Embryonic facial prominence (tissue), 1 donor: Measurements from ENCODE around the gene ATP6V0A4.
"Not testable (repeated sequence)": the region's sequence is repeated elsewhere in the genome, so short reads cannot be mapped to it uniquely, and the experiment has no call there.

ENCODE experiments used
- DNase-seq: peaks from one replicate; pipeline ENCODE4 v3.0.0-alpha.2; 2016; ENCODE audit errors: extremely low spot score

Gene ATP6V0A4

DNA sequence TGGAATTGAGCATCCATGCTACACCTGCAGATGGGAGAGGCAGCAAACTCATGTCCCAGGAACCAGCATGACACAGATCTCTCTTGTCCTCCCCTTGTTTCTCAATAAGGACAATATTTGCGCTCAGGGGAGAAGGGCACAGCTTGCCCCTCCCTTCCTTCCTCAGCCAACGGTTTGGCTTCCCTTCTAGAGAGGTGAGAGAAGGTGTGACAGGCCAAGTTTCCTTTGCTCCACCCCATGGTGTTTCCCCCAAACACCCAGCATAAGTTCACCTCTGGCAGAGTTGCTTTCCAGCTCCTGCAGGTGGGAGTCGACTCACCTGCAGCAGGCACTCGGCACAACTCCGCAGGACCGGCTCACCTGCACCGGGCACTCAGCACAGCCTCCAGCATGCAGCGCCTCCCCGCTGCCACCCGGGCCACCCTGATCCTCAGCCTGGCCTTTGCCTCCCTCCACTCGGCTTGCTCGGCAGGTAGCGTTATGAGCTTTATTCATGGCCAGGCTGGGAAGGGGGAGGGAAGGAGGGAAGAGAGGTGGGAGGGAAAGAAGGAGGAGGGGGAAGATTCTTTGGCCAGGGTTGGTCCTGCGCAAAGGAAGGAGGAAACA lies at the start of gene ATP6V0A4, which contains the start of gene TMEM213:
ATP6V0A4 (minus strand) TSS at position 482 of the 606 bp plus-strand sequence. CDS start 26,949 bp downstream, outside the sequence.
TMEM213 (plus strand) TSS at position 280 of the 606 bp plus-strand sequence; CDS start at position 391, 111 bp downstream.
- no peak for DNase-seq

DNA sequence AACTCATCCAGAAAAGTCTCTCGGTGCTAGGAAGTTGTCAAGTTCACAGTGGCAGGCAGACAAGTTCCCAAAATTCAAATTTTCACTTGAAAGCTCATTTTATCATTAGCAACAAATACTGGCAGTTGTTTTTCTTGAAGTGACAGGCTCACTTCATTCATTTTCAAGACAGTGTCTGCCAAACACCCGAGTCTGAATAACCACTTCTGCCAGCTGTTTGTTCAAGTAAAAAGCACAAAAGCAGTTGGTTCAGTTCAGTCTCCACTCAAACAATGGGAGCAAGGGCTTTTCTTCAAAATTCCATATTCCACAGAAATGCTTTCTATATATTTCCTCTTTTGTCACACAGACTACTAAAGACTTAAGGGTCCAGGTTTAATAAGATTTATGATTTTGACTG lies 47.7 kb upstream of the ATP6V0A4 start:
- DNase-seq: no peak

DNA sequence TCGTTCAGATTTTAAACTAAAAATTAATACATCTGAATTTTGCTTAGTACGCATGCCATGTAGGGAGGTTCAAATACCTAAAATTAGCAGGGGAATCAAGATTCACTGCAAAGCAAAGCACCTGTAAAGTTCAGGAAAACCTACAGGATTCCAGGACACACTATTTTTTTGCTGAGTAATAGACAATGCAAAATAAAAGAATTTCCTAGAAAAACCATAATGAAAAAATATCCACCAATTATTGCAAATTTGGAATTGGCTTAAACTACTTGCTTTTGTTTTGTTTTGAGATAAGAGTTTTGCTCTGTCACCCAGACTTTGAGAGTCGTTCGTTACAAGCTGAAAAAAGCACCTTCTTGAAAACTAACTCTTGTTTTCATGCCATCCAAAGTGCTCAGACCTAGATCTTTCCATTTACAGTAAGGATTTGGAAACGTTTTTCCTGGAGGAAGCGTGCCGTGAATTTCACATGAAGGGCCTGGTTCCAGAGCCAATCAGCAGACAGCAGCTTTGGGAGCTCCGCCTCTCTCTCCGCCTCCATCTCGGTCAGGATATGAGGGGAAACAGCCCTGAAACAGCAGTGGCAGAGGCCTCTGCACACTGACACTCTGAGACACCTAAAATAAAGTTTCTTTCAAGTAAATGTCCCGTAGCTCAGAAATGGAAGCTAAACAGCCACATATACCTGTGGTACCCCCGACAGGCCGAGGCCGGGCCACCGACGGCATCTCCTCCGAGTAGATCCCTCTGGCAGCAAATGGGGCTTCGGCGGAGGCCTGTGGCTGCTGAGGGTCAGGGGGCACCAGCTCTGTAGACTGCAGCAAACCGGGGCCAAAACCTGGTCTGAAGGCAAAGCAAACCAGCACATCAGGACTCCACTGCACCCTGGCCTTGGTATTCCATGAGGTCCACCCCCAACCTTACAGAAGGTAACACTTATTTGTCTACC lies 45.9 kb upstream of the ATP6V0A4 start:
- DNase-seq: no peak

DNA sequence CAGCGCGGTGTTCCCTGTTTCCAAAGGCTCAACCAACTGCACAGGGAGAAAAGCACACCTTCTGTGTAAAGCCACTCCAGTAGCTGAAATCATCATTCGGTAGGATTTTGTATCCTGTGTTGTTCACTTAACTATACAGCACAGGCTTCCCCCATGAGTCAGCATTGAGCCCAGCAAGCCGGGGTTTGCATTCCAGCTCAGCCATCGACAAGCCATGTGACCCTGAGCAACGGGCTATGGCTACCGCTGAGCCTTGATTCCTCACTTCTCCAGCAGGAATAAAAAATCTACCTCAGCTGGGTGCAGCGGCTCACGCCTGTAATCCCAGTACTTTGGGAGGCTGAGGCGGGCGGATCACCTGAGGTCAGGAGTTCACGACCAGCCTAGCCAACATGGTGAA lies 44.1 kb upstream of the ATP6V0A4 start:
- no peak for DNase-seq

DNA sequence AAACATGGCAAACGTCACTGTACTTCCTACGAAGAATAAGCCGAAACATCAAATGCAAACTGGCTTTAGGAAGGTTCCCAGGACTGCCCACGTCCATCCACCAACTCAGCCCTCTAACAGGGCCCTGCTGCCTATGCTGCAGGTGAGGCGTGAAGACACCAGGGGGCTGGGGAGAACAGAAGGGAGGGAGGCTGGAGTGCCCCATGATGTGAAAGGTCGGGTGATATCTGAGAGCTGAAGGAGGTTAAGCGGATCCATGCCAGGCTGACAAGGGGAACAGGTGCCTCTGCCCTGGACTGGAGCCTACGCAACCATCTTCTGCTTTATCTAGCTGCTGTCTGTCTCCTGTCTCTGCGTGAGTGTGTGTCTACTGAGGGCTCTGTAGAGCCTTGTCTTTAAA lies 40.2 kb upstream of the ATP6V0A4 start:
- no peak for DNase-seq

DNA sequence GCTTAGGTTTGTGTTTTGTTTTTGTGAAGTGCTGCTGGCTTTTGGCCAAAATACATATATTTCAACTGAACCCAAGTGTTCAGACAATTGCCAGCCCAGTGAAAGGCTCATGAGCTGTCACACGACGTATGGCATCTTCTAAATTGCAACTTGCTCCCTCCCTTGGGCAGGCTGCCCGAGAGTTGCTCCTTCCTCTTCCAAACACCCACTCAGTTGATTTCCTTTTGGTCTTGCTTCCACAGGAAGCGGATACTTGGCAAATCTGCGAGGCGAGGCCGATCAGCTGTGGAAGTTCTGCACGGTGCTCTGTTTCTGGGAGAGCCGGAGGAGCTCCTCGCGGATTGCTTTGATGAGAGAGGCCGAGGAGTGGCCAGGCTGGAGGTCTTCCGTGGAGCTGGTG lies 39.6 kb upstream of the ATP6V0A4 start:
- DNase-seq: no peak

DNA sequence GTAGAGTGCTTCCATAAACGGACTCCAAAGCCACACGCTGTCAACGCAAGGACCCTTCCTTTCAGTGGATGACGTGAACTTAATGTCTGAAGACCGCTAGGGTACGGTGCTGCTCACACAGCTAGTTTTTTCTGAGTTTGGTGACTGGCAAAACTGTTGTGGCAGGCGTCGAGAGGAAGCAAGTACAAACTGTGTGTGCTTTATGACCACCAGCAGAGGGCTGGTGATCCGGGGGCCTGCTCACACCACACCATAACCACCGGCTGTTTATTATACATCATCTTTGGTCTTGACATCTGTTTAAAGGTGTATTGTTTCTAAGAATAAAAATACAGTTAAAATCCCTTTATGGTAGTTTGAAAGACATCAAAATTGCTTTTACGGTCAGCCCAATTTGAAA lies 37.1 kb upstream of the ATP6V0A4 start:
- DNase-seq: no peak

DNA sequence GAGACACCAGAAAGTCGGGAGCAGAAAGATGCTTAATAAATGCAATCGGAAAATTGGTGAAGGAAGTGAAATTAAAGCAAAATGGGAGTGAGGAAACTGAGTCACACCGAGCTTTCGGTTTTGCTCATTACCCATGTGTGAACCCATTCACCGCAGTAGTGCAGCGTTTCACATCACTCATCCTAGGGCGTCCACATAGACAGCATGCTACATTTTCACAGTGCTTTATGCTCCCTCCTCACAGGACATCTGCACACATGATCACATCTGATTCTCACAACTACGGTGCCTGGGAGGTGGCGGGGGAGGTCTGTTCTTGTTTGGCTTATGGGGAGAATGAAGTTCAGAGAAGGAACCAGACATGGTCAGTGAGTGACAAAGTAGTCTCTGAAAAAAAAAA lies 36.6 kb upstream of the ATP6V0A4 start:
- no peak for DNase-seq

DNA sequence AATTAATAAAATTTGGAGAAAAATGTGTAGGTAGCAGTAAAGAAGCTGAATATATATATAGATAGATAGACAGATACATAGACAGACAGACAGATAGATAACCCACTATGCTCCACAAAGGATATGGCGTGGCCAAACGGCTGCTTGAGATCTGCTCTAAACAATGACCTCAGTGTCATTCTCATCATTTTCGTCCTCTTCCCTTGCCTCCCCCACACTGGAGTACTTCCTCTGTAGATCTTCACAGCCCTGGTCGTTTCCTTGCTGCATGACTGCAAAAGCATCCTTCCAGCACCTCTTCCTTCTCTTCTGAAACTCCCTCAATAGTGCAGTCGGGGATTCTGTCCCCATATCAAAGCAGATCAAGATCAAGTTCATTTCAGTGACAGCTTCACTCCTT lies 35.6 kb upstream of the ATP6V0A4 start:
- DNase-seq: no peak

DNA sequence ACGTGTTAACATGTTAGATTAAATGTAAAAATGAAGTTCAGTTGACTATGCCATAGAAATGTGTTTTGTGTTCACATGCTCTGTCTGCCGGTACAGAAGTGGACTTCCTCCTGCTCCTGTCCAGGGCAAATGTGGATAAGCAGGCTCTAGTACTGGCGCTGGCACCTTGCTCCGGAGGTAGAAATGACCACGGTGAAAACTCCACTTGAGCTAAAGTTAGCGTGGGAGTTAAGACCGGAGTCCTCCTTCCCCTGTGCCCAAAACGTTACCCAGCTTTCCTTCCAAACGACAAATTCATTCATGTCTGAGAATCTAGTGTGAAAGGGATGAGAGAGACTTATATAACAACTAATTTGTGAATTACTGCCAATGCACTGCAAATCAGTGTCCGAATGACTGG lies 35.0 kb upstream of the ATP6V0A4 start:
- no peak for DNase-seq

DNA sequence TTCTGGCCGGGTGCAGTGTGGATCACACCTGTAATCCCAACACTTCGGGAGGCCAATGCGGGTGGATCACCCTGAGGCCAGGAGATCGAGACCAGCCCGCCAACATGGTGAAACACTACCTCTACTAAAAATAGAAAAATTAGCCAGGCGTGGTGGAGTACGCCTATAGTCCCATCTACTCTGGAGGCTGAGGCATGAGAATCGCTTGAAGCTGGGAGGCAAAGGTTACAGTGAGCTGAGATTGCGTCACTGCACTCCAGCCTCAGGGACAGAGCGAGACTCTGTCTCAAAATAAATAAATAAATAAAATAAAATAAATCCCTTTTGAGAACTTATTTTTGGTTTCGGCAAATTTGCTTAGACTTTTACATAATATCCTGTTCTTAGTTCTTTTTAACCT lies 31.3 kb upstream of the ATP6V0A4 start:
- DNase-seq: no peak

DNA sequence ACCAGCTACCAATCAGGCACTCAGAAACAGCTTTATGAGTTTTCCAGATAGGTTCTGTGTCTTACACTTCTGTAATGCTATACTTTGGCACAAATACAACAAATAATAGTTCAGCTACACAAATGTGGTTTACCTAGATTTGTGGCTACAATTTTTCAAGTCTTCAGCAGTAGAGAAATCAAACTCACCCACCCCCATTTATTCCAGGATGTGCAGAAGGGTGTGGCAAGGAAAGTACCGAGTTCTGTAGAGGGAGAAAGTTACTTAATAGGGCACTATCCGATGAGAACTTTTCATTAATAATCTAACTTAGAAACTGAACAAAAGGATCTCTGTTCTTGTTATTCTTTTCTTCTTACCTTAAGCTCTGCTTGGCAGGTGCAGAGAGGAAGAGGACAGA lies 30.3 kb upstream of the ATP6V0A4 start:
- no peak for DNase-seq

DNA sequence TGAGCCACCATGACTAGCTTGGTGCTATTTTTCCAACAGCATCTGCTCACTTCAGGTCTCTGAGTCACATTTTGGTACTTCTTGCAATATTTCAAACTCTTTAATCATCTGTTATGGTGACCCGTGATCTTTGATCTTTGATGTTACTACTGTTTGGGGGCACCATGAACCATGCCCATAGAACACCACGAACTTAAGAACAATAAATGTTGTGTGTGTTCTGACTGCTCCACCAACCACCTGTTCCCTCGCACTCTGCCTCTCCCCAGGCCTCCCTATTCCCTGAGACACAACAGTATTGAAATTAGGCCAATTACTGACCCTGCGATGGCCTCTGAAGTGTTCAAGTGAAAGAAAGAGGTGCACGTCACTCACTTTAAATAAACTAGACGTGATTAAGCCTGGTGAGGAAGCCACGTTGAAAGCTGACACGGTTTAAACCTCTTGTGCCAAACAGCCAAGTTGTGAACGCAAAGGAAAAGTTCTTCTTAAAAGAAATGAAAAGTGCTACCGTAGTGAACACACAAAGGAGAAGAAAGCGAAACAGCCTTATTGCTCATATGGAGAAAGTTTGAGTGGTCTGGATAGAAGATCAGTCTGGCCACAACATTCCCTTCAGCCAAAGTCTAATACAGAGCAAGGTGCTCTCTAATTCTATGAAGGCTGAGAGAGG lies 27.2 kb upstream of the ATP6V0A4 start:
- DNase-seq: no peak

DNA sequence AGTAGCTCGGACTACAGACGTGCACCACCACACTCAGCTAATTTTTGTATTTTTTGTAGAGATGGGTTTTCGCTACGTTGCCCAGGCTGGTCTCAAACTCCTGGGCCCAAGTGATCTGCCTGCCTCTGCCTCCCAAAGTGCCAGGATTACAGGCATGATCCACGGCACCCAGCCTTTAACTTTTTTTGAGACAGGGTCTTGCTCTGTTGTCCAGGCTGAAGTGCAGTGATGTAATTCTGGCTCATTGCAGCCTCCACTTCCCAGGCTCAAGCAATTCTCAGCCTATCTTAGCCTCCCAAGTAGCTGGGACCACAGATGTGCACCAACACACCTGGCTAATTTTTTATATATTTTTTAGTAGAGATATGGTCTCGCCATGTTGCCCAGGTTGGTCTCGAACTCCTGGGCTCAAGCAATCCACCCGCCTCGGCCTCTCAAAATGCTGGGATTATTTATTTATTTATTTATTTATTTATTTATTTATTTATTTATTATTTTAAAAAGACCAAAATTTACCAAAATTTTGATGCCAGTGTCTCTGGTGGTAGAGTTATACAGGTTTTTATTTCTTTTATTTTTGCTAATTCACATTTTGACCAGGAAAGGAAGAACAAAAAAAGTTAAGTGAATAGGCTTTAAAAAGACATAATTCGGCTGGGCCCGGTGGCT lies 25.0 kb upstream of the ATP6V0A4 start:
- no peak for DNase-seq

DNA sequence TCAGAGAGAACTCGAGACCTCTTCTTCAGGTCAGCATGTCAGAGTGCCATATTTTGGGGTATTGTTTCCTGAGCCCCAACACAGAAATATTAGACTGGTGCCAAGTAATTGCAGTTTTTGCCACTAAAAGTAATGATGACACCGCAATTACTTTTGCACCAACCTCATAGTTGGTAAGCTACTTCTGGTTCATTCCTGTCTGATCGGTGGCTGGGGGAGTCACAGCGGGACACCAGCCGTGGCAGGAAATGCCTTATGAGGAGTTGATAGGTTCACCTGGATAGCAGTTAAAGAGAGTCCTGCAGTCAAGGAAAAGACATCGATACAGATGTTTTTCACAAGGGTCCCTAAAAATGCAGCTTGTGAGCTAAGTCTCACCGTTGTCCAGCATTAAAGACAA lies 23.9 kb upstream of the ATP6V0A4 start:
- DNase-seq: no peak

DNA sequence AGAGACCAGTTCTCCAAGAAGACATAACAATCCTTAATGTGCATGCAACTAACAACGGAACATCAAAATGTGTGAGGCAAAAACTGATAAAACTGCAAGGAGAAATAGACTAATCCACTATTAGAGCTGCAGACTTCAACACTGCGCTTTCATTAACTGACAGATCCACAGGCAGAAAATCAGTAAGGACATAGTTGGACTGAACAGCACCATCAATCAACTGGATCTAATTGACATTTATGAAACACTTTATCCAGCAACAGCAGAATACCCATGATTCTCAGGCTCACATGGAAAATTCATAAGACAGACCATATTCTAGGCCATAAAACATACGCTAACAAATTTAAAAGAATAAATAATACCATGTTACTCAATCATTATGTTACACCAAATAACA lies 21.6 kb upstream of the ATP6V0A4 start:
- no peak for DNase-seq

DNA sequence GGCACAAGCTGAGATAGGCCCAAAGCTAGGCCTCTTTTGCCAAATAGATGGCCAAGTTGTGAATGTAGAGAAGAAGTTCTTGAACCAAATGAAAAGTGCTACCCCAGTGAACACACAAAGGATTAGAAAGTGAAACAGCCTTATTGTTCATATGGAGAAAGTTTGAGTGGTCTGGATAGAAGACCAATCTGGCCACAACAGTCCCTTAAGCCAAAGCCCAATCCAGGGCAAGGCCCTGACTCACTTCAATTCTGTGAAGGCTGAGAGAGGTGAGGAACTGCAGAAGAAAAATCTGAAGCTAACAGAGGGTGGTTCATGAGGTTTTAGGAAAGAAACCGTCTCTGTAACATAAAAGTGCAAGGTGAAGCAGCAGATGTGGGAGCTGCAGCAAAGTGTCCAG lies 18.7 kb upstream of the ATP6V0A4 start:
- DNase-seq: no peak

DNA sequence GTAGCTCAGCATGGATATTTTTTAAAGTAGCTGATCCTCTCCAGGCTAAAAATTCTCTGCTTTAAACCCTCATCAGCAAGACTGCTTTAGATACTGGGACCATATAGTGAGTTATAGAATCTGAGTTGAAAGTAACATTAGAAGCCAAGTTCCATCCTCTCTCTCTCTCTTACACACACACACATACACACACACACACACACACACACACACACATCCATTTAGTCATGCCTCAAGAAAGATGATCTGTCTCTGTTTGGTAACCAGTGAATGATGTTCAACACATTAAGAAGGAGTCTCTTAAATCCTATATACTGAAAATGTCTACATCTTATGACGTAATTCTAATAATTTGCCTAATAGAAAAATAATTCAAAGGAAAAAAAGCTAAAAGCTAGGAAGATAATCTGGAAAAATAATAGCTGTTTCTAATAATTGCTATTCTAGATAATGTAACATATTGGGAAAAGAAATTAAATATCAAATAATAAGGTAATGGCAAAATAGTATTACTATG lies 16.9 kb upstream of the ATP6V0A4 start:
- no peak for DNase-seq

DNA sequence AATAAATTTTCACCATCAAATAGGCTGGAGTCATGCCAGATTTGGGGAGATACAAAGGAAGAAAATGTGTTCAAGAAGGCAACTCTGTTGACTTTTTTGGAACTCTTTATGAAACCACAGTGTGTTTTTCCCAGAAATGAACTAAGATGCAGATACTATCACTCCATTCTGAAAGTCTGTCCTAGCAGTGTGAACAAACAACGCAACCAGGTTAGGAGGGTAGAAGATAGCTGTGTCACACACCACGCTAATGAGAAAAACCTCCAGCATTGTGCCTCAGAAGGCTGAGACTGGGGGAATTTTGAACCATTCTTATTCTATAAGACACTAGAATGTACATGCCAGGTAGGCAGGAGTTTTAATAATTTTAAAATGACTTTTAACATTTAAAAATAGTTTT lies 15.9 kb upstream of the ATP6V0A4 start:
- no peak for DNase-seq

DNA sequence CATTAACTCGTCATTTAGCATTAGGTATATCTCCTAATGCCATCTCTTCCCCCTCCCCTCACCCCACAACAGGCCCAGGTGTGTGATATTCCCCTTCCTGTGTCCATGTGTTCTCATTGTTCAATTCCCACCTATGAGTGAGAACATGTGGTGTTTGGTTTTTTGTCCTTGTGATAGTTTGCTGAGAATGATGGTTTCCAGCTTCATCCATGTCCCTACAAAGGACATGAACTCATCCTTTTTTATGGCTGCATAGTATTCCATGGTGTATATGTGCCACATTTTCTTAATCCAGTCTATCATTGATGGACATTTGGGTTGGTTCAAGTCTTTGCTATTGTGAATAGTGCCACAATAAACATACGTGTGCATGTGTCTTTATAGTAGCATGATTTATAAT lies 13.3 kb upstream of the ATP6V0A4 start:
- not testable (repeated sequence) for DNase-seq

DNA sequence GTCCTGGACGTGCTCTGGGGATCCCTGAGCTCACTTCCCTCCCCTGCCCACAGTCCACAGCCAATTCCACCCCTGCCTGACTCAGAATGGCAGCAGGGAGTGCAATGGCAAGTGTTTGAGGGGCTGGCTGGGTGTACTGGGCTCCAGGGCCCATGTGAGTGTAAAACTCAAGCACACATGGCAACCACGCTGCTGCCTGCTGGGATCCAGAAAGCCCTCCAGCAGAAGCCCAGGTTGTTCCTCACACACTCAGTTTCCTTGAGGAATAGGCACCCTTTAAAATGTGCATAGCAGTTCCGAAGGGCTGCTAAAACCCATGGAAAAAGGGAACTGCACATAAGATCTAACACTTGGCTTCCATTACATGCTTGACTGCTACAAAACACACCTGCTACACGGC lies 11.3 kb upstream of the ATP6V0A4 start:
- no peak for DNase-seq

DNA sequence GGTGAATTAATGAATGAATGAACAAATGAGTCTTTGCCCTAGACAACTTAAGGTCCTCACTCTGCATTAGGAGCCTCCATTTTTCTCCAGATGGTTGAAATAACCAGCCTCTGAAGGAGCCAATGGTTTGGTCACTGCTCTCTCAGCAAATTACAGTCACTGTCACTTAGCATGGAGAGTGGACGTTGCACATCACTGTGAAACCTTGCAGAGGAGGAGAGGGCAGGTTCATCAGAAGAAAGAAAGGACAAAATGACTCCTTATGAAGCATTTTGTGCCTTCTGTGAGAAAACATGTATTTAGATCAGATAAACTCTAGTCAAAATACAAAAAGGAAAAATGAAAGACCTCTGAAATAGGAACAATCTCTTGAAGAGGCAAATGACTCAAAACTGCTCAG lies 6.6 kb upstream of the ATP6V0A4 start:
- DNase-seq: no peak
